ENCODE measurements around the gene OR8D1.

The OR8D1 gene

DNA sequence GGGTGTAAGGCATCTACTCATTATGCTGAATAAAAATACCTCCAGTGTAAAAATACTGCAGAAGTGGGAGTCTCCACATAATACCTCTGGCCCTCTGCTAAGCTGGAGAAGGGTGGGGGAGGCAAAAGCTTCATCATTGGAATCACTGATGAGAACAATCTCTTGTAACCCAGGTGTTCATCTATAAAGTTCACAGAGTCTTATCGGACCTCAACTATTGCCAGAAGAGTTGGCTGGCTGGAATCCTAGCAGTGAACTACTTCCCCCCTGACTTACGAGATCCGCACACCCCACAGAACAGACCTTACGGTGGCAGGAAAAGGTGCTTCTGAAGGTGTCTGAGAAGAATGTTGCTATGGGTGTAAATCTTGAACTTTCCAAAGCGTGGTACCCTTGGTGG, 2.5 kb downstream of the OR8D1 start:
- H3K4me3 ChIP-seq (ENCODE audit: low read depth, low read length) = no peak overlapping the region
- TF ChIP-seq, protein P1, sequence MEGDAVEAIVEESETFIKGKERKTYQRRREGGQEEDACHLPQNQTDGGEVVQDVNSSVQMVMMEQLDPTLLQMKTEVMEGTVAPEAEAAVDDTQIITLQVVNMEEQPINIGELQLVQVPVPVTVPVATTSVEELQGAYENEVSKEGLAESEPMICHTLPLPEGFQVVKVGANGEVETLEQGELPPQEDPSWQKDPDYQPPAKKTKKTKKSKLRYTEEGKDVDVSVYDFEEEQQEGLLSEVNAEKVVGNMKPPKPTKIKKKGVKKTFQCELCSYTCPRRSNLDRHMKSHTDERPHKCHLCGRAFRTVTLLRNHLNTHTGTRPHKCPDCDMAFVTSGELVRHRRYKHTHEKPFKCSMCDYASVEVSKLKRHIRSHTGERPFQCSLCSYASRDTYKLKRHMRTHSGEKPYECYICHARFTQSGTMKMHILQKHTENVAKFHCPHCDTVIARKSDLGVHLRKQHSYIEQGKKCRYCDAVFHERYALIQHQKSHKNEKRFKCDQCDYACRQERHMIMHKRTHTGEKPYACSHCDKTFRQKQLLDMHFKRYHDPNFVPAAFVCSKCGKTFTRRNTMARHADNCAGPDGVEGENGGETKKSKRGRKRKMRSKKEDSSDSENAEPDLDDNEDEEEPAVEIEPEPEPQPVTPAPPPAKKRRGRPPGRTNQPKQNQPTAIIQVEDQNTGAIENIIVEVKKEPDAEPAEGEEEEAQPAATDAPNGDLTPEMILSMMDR (conservative IDR thresholded peaks at IDR 0.05; ENCODE audit: low read depth, low read length) = no peak
- no peak for DNase-seq (ENCODE audit: low read depth)

DNA sequence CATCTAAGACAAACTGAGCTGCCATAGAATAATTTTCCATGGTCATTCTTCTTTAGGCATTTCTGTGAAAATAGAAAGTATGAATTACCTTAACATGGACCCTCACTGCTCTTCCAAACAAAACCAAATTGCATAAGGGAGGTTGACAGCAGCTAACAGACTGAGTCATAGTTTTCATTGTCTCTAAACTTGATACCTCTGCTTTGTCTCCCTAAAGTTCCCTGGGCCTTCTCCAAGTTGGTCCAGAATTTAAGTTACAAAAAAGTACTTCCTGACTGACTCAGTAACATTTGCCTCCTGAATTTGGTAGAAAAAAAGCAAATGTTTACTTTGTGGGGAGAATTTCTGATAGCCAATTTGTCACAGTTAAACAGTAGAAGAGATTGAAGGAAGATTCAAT, 3.0 kb downstream of the OR8D1 start:
- no peak for DNase-seq (ENCODE audit: low read depth)
- TF ChIP-seq, protein P1 (conservative IDR thresholded peaks at IDR 0.05; ENCODE audit: low read depth, low read length) = no peak
- H3K4me3 ChIP-seq (ENCODE audit: low read depth, low read length) = no peak overlapping the region

DNA sequence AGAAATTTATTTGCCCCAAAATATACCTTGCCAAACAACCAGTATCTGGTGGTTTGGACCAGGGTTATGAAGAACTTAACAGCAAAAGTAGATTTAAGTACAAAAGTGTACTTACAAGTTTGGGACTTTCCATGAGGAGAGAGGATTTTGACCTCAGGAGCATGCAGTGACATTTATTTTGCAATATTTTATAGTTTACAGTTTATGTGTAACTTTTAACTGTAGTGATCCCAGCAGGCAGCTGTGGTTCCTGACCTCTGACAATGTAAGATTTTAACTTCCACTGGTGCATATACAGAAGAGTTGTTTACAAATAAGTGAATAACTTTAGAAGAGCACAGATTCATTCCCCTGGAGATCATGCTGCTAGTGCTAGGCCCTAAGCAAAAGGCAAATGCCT, 6.7 kb downstream of the OR8D1 start:
- no peak overlapping the region for H3K4me3 ChIP-seq (ENCODE audit: low read depth, low read length)
- TF ChIP-seq, protein P1 (conservative IDR thresholded peaks at IDR 0.05; ENCODE audit: low read depth, low read length) = no peak
- DNase-seq (ENCODE audit: low read depth) = peak; percentile 28

DNA sequence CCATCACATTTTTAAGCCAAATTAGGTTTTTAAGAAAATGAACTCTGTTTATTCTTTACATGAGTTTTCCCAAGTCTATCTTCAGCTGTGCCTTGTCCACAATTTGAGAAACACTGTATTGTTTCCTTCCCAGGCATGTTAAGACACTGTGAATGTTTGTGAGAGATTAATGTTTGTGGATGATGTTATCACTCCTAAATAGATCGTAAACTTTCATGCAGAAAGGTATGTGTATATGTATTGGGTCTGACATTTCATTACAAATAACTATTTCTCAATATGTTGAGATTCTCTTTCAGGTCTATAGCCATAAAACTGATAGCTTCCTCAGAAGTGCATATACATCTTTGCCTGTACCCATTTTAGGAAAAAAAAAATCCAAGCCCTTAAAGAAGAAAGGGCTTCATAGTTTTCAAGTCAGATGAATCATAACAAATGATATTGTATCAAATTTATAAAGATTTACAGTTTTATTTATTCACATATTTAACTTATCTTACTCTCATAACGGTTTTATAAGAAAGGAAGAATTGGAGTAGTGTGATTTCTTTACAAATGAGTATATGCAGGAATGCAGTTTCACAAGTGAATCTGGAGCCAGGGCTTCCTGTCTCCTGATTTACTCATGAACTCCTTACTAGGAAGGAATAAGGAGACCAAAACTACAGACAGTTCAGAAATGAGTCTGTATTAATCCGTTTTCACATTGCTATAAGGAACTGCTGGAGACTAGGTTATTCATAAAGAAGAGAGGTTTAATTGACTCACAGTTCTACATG, 11.2 kb downstream of the OR8D1 start:
- peak; percentile 41 for DNase-seq (ENCODE audit: low read depth)
- TF ChIP-seq, protein P1 (conservative IDR thresholded peaks at IDR 0.05; ENCODE audit: low read depth, low read length) = no peak
- H3K4me3 ChIP-seq (ENCODE audit: low read depth, low read length) = no peak overlapping the region

DNA sequence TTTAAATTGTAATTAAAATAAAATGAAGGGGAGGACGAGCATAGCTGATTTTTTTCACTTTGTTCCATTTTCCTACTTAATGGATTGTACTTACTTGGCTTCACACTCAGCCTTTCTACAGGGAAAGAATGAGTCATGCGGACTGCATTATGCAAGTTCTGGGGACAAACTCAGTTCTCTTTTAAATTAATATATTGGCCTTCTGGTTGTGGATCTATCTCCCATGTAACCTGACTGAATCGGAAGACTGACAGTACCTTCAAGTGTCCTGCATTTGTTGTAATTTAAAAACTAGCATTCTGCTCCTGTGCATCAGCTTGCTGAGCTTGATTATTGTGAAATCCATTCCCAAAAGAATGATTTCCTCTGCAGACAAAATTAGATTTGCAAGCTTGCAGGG, 12.2 kb downstream of the OR8D1 start:
- peak; percentile 81 for DNase-seq (ENCODE audit: low read depth)
- H3K4me3 ChIP-seq (ENCODE audit: low read depth, low read length) = no peak overlapping the region

DNA sequence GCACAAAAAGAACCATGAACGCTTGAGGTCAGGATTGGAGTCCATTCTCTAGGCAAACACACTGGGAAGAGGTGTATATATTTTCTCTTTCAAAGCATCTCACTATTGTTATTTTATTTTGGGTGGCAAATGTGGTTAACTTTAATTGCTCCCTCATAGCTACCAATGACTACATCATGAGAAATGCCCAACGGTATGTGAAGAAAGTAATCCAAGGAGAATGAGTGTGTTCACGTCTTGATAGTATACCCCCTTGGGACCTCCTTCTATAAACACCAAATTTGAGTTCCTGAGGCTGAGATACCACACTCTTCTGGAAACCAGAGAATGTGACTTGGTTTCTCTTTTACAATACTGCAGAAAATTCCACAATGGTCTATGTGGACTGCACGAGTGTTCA, 15.8 kb downstream of the OR8D1 start:
- no peak overlapping the region for H3K4me3 ChIP-seq (ENCODE audit: low read depth, low read length)
- peak; percentile 18 for DNase-seq (ENCODE audit: low read depth)
- TF ChIP-seq, protein P1 (conservative IDR thresholded peaks at IDR 0.05; ENCODE audit: low read depth, low read length) = no peak

More for the DNA sequence above, 12.2 kb downstream of the OR8D1 start:
- TF ChIP-seq, protein P1 (conservative IDR thresholded peaks at IDR 0.05; ENCODE audit: low read depth, low read length) = no peak

DNA sequence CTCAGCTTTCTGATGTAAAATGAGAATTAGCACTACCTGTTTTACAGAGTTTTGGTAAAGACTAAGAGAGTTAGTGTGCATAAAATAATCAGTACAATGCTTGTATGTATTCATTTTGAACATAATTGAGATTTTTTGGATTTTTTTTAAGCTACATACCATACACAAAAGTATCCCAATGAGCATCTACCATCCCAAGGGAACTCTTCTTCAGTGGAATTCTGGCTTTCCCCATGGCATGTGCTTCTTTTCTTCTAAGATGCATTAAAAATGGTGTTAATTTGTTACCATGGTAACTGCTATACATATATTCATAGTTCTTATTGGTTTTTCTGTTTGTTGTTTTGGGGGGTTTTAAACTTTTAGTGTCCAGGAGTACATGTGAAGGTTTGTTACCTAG, 17.7 kb downstream of the OR8D1 start:
- no peak for DNase-seq (ENCODE audit: low read depth)
- TF ChIP-seq, protein P1 (conservative IDR thresholded peaks at IDR 0.05; ENCODE audit: low read depth, low read length) = no peak
- no peak overlapping the region for H3K4me3 ChIP-seq (ENCODE audit: low read depth, low read length)

All from choroid plexus epithelial cell (primary cell).